ENCODE data around the gene VTCN1. TPM values are rescaled to one million over a fixed set of nuclear protein-coding genes. Genes with fewer than 3 reads are reported as not detected.

Gene VTCN1
- total RNA-seq, 4 donors from 2014 or later: 1.7 to 9.4 (median 3.4) TPM

- H3K9me3 ChIP-seq: no peaks in the 10 kb centered on the region
- WGBS: 82% methylated on average over 4 of the region's 4 CpGs
- TF ChIP-seq EP300 (IDR thresholded peaks at IDR 0.05): no peak
- no peak for TF ChIP-seq POLR2A (IDR thresholded peaks at IDR 0.05)
- TF ChIP-seq CTCF (IDR thresholded peaks at IDR 0.05): no peak
- TF ChIP-seq POLR2AphosphoS5 (IDR thresholded peaks at IDR 0.05): no peak
- no peaks in the 10 kb centered on the region for H3K27me3 ChIP-seq
- H3K27ac ChIP-seq: no peak overlapping the region
- H3K4me1 ChIP-seq: no peaks in the 10 kb centered on the region
- H3K4me3 ChIP-seq: no peak overlapping the region
- no peak for DNase-seq (ENCODE audit: low spot score in 2 of 2)
- H3K36me3 ChIP-seq: no peaks in the 10 kb centered on the region
Observed at GRCh38 chr1:117225931-117226330, 15.2 kb upstream of the VTCN1 start.

- no peak for TF ChIP-seq EP300 (IDR thresholded peaks at IDR 0.05)
- TF ChIP-seq POLR2A (IDR thresholded peaks at IDR 0.05): no peak
- no peak for TF ChIP-seq CTCF (IDR thresholded peaks at IDR 0.05)
- no peak for TF ChIP-seq POLR2AphosphoS5 (IDR thresholded peaks at IDR 0.05)
- WGBS: 59% methylated on average over 4 of the region's 4 CpGs
- H3K9me3 ChIP-seq: no peaks in the 10 kb centered on the region
- H3K36me3 ChIP-seq: no peaks in the 10 kb centered on the region
- no peak overlapping the region for H3K4me3 ChIP-seq
- DNase-seq (ENCODE audit: low spot score in 2 of 2): no peak
- no peaks in the 10 kb centered on the region for H3K4me1 ChIP-seq
- H3K27ac ChIP-seq: no peak overlapping the region
- no peaks in the 10 kb centered on the region for H3K27me3 ChIP-seq
Observed at GRCh38 chr1:117216718-117217117, 6.0 kb upstream of the VTCN1 start.

- Histone ChIP-seq H3K4me3 (no peak overlapping the region), H3K4me1 (peaks cover 2% of the 10 kb centered on the region), H3K27ac (no peak overlapping the region), H3K36me3 (no peaks in the 10 kb centered on the region), H3K9me3 (no peaks in the 10 kb centered on the region), H3K27me3 (no peaks in the 10 kb centered on the region)
- no peak for TF ChIP-seq POLR2AphosphoS5 (IDR thresholded peaks at IDR 0.05)
- TF ChIP-seq CTCF (IDR thresholded peaks at IDR 0.05): no peak
- TF ChIP-seq EP300 (IDR thresholded peaks at IDR 0.05): no peak
- no peak for TF ChIP-seq POLR2A (IDR thresholded peaks at IDR 0.05)
- WGBS: 87% methylated on average over 10 of the region's 12 CpGs
- DNase-seq (ENCODE audit: low spot score in 2 of 2): no peak
Observed at GRCh38 chr1:117215733-117216462, 5.2 kb upstream of the VTCN1 start.

GRCh38 chr1:117215019-117215418, 4.3 kb upstream of the VTCN1 start:
- 67% methylated on average over 3 of the region's 3 CpGs for WGBS
- no peak overlapping the region for H3K4me3 ChIP-seq
- peaks cover 4% of the 10 kb centered on the region for H3K4me1 ChIP-seq
- no peak for DNase-seq (ENCODE audit: low spot score in 2 of 2)
- H3K27ac ChIP-seq: no peak overlapping the region
- H3K27me3 ChIP-seq: no peaks in the 10 kb centered on the region
- no peaks in the 10 kb centered on the region for H3K36me3 ChIP-seq
- TF ChIP-seq CTCF (IDR thresholded peaks at IDR 0.05): no peak
- no peaks in the 10 kb centered on the region for H3K9me3 ChIP-seq

GRCh38 chr1:117213046-117213445, 2.3 kb upstream of the VTCN1 start:
- H3K9me3 ChIP-seq: no peaks in the 10 kb centered on the region
- H3K4me3 ChIP-seq: no peak overlapping the region
- no peaks in the 10 kb centered on the region for H3K36me3 ChIP-seq
- DNase-seq (ENCODE audit: low spot score in 2 of 2): no peak
- H3K27ac ChIP-seq: no peak overlapping the region
- H3K4me1 ChIP-seq: peaks cover 10% of the 10 kb centered on the region
- H3K27me3 ChIP-seq: no peaks in the 10 kb centered on the region
- 84% methylated on average over 6 of the region's 6 CpGs for WGBS
- no peak for TF ChIP-seq POLR2A (IDR thresholded peaks at IDR 0.05)
- no peak for TF ChIP-seq EP300 (IDR thresholded peaks at IDR 0.05)
- no peak for TF ChIP-seq POLR2AphosphoS5 (IDR thresholded peaks at IDR 0.05)
- no peak for TF ChIP-seq CTCF (IDR thresholded peaks at IDR 0.05)

Measured in suprapubic skin (tissue), 4 donors.